Right lobe of liver (tissue), 4 donors: ENCODE data around the gene ATAD1.

ENCODE experiments used
- POLR2A ChIP-seq: fragments of 450-650 bp; IDR thresholded peaks from one replicate; pipeline ENCODE4 v1.6.1; 2017; ENCODE audit warnings: antibody characterized with exemption, mild to moderate bottlenecking
- TF ChIP-seq, protein P1 (sequence below), 4 donors: fragments of 200-600 bp in 3 of 4; fragments of 450-650 bp in 1 of 4; IDR thresholded peaks; one replicate each; pipeline versions ENCODE4 v1.5.1 to v1.8.0; 2016 to 2022; ENCODE audit warnings: antibody characterized with exemption in 4 of 4, mild to moderate bottlenecking in 2 of 4
- donor health status: DM: no; HTN: no; CAD: no.
- donor health status: DM: no; HTN: no; CAD: no.
- donor health status: DM: no; HTN: yes; CAD: no.

DNA sequence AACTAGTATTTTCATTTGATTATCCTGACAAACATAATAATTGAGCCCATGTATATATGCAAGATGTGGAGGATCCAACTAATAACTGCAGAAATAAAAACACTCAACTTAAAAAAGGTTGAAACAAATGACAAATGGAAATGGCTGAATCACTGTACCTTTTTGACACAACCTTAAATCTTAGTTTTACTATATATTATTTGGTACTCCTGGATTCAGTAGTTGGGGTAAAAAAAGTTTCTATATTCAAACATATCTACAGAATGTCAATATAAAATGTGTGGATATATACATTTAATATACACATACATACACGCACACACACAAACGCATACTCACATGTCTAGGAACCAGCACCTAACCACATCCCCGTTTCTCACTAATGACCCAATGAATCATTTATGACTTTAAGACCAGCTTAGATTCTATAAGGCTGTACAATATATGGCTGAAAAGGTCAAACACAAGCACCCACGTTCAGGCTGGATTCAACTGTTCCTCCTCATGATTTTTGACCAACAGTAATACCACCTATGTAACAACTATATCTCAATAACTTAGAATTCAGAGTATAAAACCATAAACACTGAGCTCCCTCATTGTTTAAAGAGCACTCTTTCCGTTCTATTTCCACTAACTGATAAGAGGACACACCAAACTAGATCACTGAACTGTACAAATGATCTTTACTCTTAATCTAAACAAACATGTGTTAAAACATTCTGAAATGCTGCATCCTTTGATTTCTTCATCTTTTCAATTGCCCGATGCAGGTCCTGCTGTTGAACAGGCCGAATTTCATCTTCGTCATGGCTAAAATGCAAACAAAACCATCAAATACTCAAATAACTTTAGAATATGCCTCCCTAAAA, 63.8 kb downstream of the ATAD1 start:
- TF ChIP-seq, protein P1, sequence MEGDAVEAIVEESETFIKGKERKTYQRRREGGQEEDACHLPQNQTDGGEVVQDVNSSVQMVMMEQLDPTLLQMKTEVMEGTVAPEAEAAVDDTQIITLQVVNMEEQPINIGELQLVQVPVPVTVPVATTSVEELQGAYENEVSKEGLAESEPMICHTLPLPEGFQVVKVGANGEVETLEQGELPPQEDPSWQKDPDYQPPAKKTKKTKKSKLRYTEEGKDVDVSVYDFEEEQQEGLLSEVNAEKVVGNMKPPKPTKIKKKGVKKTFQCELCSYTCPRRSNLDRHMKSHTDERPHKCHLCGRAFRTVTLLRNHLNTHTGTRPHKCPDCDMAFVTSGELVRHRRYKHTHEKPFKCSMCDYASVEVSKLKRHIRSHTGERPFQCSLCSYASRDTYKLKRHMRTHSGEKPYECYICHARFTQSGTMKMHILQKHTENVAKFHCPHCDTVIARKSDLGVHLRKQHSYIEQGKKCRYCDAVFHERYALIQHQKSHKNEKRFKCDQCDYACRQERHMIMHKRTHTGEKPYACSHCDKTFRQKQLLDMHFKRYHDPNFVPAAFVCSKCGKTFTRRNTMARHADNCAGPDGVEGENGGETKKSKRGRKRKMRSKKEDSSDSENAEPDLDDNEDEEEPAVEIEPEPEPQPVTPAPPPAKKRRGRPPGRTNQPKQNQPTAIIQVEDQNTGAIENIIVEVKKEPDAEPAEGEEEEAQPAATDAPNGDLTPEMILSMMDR (IDR thresholded peaks at IDR 0.05) = no peak
- TF ChIP-seq POLR2A = no peak
